Adipocyte (in vitro differentiated cells): ENCODE measurements around the gene PDE11A.

Experiments used
- DNase-seq: peaks from one replicate; pipeline ENCODE4 v3.0.0-alpha.2; 2015; ENCODE audit warnings: low read depth
- H3K27me3 ChIP-seq: replicated peaks from 2 replicates; pipeline ENCODE4 v1.7.0; 2013; ENCODE audit warnings: mild to moderate bottlenecking, low read length, moderate library complexity; ENCODE audit not compliant: control insufficient read depth, insufficient read depth
- H3K36me3 ChIP-seq: 2 replicates; pipeline ENCODE4 v1.7.0; 2013; ENCODE audit warnings: low read length, mild to moderate bottlenecking, moderate library complexity; ENCODE audit not compliant: control insufficient read depth, insufficient read depth, severe bottlenecking
- H3K4me1 ChIP-seq: 2 replicates; pipeline ENCODE4 v1.7.0; 2013; ENCODE audit warnings: mild to moderate bottlenecking, low read length, moderate library complexity; ENCODE audit not compliant: control insufficient read depth, insufficient read depth
- H3K4me3 ChIP-seq: 2 replicates; pipeline ENCODE4 v1.7.0; 2013; ENCODE audit warnings: mild to moderate bottlenecking, low read length, moderate library complexity
- H3K9ac ChIP-seq: 2 replicates; pipeline ENCODE4 v1.7.0; 2013; ENCODE audit warnings: mild to moderate bottlenecking, low read length, moderate library complexity
- H3K9me3 ChIP-seq: 2 replicates; pipeline ENCODE4 v1.7.0; 2013; ENCODE audit warnings: mild to moderate bottlenecking, low read length, moderate library complexity; ENCODE audit not compliant: control insufficient read depth

Gene PDE11A

DNA sequence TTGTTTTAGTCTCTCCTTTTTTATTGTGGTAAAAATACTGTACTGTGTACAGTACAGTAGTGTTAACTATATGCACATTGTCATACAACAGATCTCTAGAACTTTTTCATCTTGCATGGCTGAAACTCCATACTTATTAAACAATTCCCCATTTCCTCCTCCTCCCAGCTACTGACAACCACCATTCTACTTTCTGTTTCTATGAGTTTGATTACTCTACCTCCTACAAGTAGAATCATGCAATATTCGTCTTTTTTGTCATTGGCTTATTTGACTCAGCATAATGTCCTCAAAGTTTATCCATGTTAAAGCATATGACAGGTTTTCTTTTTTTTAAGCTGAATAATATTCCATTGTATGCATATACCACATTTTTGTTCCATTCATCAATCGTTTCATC lies 341.8 kb downstream of the PDE11A start:
- Histone ChIP-seq H3K9me3 (no peaks in the 10 kb centered on the region), H3K36me3 (no peaks in the 10 kb centered on the region), H3K4me1 (peaks cover 7% of the 10 kb centered on the region), H3K9ac (no peak overlapping the region), H3K27me3 (peaks cover 7% of the 10 kb centered on the region), H3K4me3 (no peak overlapping the region)
- no peak for DNase-seq

- Histone ChIP-seq H3K27me3 (peaks cover 7% of the 10 kb centered on the region), H3K4me1 (peaks cover 7% of the 10 kb centered on the region)
Measured at GRCh38 chr2:177730363-177730762, 342.2 kb downstream of the PDE11A start.

GRCh38 chr2:177728920-177729319 lies 343.7 kb downstream of the PDE11A start:
- no peak for DNase-seq
- Histone ChIP-seq H3K4me1 (peaks cover 7% of the 10 kb centered on the region), H3K9me3 (no peaks in the 10 kb centered on the region), H3K36me3 (no peaks in the 10 kb centered on the region), H3K27me3 (peaks cover 7% of the 10 kb centered on the region), H3K4me3 (no peak overlapping the region), H3K9ac (no peak overlapping the region)

More at GRCh38 chr2:177730363-177730762, 342.2 kb downstream of the PDE11A start:
- Histone ChIP-seq H3K36me3 (no peaks in the 10 kb centered on the region), H3K9ac (no peak overlapping the region), H3K4me3 (no peak overlapping the region), H3K9me3 (no peaks in the 10 kb centered on the region)
- no peak for DNase-seq

- peaks cover 7% of the 10 kb centered on the region for H3K27me3 ChIP-seq
Measured at GRCh38 chr2:177728399-177728765, 344.2 kb downstream of the PDE11A start.

GRCh38 chr2:177727577-177728398 lies 344.8 kb downstream of the PDE11A start:
- H3K27me3 ChIP-seq = peaks cover 7% of the 10 kb centered on the region

More at GRCh38 chr2:177728399-177728765, 344.2 kb downstream of the PDE11A start:
- Histone ChIP-seq H3K9ac (no peak overlapping the region), H3K4me1 (peaks cover 7% of the 10 kb centered on the region), H3K9me3 (no peaks in the 10 kb centered on the region), H3K4me3 (no peak overlapping the region), H3K36me3 (no peaks in the 10 kb centered on the region)
- DNase-seq = no peak

DNA sequence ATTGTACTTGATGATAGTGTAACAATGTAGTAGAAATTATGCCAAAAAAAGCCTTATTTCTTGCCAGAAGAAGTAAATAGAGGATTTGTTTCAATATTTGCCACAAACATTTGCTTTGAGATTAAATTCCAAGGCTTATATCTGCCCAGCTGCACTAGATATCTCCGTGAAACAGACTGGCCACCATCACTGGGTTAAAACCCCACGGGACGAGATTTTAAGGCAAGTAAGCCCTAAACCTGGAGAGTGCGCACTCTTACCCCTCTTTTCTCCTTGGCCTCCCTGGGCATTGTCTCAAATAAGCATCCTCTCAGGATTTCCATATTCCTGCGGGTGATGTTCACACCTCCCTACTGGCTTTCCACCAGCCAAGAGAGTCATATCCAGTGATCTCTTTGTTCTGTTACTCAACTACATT lies 345.6 kb downstream of the PDE11A start:
- H3K4me1 ChIP-seq = peaks cover 2% of the 10 kb centered on the region

More at GRCh38 chr2:177727577-177728398, 344.8 kb downstream of the PDE11A start:
- H3K4me3 ChIP-seq = no peak overlapping the region
- H3K36me3 ChIP-seq = no peaks in the 10 kb centered on the region
- H3K9ac ChIP-seq = no peak overlapping the region
- no peak for DNase-seq
- no peaks in the 10 kb centered on the region for H3K9me3 ChIP-seq
- H3K4me1 ChIP-seq = peaks cover 7% of the 10 kb centered on the region

DNA sequence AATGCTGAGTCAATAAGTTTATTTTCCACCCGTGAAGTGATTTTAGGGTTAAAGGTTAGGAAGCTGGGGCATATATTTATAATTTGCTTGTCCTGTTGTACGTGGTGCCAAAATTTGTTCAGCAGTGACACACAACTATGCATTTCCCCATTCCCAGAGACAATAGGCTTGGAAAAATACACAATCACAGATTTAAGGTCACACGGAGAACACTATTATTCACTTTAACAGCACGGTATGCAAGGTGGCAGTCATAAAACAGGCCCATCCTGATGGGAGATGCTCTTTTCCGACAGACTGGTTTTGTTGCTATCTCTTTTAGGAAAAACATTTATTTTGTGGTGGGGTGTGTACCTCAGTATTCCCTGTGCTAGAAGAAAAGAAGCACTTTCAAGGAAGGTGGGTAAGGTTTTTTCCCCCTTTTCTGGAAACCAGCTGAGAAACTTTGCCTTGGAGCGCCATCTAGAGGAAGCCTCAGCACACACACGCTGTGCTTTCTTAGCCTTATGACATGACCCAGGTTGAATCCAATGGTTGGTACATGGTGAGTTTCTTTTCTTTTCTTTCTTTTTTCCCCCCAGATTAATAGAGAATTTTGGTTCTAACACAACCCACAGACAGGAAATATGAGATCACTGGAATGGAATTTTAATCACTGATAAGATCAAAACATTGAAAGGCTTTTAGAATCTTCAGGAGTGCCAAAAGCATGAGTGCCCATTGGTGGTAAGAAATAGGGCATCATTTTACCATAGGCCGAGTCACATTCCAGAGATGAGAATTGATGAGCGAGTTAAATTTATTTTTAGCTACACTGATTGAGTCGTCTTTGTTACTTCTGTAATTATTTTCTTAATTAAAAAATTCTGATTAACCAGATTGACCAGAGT lies 347.9 kb downstream of the PDE11A start:
- H3K9ac ChIP-seq = no peak overlapping the region
- peak; percentile 79 for DNase-seq
- no peaks in the 10 kb centered on the region for H3K36me3 ChIP-seq
- no peaks in the 10 kb centered on the region for H3K9me3 ChIP-seq
- no peak overlapping the region for H3K4me3 ChIP-seq
- peaks cover 5% of the 10 kb centered on the region for H3K27me3 ChIP-seq
- no peaks in the 10 kb centered on the region for H3K4me1 ChIP-seq

More for the DNA sequence above, 345.6 kb downstream of the PDE11A start:
- Histone ChIP-seq H3K36me3 (no peaks in the 10 kb centered on the region), H3K9me3 (no peaks in the 10 kb centered on the region), H3K27me3 (peaks cover 7% of the 10 kb centered on the region), H3K9ac (no peak overlapping the region), H3K4me3 (no peak overlapping the region)
- no peak for DNase-seq

DNA sequence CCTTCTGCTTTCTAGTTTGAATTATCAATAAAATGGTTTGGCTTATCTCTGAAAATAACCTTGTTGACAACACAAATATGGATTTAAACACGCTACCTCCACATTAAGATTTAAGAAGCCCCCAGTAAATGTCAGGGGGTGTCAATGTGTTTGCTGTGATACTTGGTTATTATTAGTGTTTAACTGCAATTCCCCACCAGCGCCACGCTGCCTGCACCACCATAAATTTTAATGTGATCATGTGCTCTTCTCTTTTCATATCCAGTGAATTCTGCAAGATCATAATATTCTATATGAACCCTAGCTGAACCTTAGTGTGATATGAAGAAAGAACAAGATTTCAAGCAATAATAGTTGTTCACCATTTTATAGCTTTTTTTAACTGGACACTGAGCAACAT lies 349.3 kb downstream of the PDE11A start:
- H3K4me3 ChIP-seq = no peak overlapping the region
- no peak overlapping the region for H3K9ac ChIP-seq
- no peaks in the 10 kb centered on the region for H3K27me3 ChIP-seq
- no peaks in the 10 kb centered on the region for H3K4me1 ChIP-seq
- no peaks in the 10 kb centered on the region for H3K9me3 ChIP-seq
- H3K36me3 ChIP-seq = no peaks in the 10 kb centered on the region
- DNase-seq = no peak

GRCh38 chr2:177721818-177722567 lies 350.6 kb downstream of the PDE11A start:
- no peak overlapping the region for H3K9ac ChIP-seq
- H3K4me3 ChIP-seq = no peak overlapping the region
- H3K27me3 ChIP-seq = no peaks in the 10 kb centered on the region
- H3K9me3 ChIP-seq = no peaks in the 10 kb centered on the region
- no peaks in the 10 kb centered on the region for H3K36me3 ChIP-seq
- no peak for DNase-seq
- H3K4me1 ChIP-seq = no peaks in the 10 kb centered on the region

- H3K9me3 ChIP-seq = no peaks in the 10 kb centered on the region
- no peaks in the 10 kb centered on the region for H3K4me1 ChIP-seq
- no peaks in the 10 kb centered on the region for H3K36me3 ChIP-seq
- no peak overlapping the region for H3K9ac ChIP-seq
- H3K27me3 ChIP-seq = no peaks in the 10 kb centered on the region
- H3K4me3 ChIP-seq = no peak overlapping the region
- no peak for DNase-seq
Measured at GRCh38 chr2:177721087-177721486, 351.5 kb downstream of the PDE11A start.
